HG02852 (cell line): Measurements from ENCODE around the gene XYLB.
"Not testable (repeated sequence)": the region's sequence is repeated elsewhere in the genome, so short reads cannot be mapped to it uniquely, and the experiment has no call there.

Source experiments
- ATAC-seq: cut with Tn5 transposase; IDR thresholded peaks from one replicate; pipeline ENCODE4 v1.9.1; 2021; ENCODE audit warnings: mild to moderate bottlenecking, moderate library complexity; ENCODE audit not compliant: unreplicated experiment

Gene XYLB

DNA sequence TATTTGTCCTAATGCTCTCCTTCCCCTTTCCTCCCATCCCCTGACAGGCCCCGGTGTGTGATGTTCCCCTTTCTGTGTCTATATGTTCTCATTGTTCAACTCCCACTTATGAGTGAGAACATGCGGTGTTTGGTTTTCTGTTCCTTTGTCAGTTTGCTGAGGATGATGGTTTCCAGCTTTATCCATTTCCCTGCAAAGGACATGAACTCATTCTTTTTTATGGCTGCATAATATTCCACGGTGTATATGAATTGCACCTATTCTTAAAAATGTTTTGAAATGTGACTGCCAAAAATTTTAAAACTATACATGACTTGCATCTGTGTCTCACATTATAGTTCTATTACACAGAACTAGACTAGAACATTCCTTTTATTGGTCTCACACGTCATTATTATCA is 25.9 kb upstream of the XYLB start:
- not testable (repeated sequence) for ATAC-seq

DNA sequence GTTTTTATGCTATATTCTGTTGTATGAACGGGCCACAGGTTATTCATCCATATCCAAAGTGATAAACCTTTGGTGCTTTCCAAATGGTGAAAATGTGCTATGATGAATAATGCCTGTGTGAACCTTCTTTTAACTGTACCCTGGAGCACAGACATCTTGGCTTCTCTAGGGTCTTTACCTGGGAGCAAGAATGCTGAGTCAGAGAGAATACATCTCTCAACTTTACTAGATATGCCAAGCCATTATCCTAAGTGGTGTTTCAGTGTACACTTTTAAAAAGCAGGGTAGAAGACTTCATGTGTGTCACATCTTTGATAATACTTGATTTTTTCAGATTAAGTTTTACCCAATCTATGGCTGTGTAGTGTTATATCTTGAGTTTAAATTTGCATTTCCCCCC is 23.5 kb upstream of the XYLB start:
- ATAC-seq, result no peak

- ATAC-seq, result no peak
These were observed 21.3 kb upstream of the XYLB start for GRCh38 chr3:38325256-38325655.

- no peak for ATAC-seq
These were observed 19.1 kb upstream of the XYLB start for GRCh38 chr3:38327335-38328009.

- ATAC-seq, result no peak
These were observed 15.1 kb upstream of the XYLB start for GRCh38 chr3:38331257-38332022.

GRCh38 chr3:38332201-38332600 is 14.4 kb upstream of the XYLB start:
- ATAC-seq, result no peak

DNA sequence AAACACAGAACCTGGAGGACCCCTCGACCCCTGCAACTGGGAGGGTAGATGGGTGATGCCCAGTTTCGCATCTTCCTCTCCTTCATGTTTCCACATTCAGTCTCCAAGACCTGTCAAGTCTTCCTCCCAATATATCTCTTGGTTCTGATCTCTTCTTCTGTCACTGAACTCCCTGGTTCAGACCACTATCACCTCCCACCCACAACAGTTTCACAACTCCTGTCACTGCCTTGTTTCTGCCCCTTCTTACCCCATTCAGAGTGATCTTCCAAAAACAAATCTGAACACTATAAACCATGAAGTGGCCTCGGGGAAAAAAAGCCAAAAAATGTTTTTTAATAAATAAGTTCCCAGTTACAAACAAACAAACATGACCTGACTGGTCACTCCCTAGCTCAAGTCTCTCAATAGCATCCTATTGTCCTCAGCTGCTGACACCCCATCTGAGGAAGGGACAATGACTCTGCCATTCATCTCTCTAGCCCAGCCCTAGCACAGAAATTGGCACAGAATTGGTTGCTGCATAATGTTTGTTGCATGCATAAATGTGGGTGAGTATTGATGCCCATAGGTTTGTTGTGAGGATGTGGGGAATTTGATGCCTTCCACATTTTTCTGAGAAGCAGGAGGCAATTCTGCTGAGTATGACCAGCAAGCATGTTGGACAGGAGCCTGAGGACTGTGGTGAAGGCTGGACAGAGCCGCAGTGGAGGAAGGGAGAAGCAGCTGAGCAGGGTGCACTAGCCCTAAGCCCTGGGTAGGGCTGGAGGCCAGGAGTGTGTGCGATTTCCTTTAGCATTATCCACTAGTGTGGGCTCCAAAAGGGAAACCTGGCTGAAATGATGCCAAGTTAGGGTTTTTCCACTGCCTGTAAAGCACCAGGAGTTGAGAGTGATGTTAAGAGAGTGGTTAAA is 12.2 kb upstream of the XYLB start:
- no peak for ATAC-seq

- no peak for ATAC-seq
These were observed 11.3 kb upstream of the XYLB start for GRCh38 chr3:38335263-38335662.

DNA sequence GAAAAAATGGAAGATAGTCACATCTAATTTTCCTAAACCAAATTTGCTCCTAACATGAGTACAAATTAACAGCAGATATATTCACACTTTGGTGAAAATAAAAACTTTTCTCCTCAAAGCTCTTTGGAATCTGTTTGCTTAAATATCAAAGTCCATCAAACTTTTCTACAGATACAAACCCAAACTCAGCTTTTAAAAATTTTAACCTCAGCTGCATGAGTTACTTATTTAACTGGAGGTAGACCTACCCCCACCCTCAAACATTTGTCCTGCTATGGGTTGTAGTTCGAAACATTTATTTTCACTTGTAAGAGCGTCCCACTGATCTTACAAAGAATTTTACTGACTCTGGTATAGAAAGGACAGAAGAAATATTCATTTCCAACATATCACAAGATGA is 8.9 kb upstream of the XYLB start:
- no peak for ATAC-seq

- no peak for ATAC-seq
These were observed 2.6 kb upstream of the XYLB start for GRCh38 chr3:38343797-38344594.

- ATAC-seq, result peak; percentile 25
These were observed 552 bp upstream of the XYLB start for GRCh38 chr3:38345879-38346586.

DNA sequence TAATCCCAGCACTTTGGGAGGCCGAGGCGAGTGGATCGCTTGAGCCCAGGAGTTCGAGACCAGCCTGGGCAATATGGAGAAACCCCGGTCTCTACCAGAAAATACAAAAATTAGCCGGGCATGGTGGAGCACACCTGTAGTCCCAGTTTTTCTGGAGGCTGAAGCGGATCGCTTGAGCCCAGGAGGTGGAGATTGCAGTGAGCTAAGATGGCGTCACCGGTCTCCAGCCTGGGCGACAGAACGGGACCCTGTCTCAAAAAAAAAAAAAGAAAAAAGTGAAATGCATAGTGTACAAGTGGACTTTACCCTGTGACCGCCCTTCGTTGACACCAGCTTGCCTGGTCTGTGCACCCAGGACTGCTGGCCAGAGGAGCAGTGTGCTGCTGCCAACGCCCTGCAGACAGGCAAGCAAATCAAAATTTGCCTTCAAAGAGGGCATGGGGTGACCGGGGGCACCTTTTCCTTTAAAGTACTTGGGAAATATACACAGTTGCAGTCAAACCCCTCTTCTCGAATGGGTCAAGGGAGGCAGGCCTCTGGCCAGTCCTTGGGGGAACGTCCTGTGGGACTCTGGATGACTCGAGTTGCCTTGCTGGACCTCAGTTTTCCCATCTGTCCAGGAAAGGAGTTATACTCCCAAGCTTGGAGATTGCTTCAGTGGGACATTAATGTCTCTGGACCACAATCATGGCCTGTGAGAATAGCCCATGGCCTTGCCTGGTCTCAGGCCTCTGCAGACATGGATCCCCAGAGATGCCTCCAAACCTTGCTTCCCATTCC is 1.0 kb downstream of the XYLB start:
- no peak for ATAC-seq

DNA sequence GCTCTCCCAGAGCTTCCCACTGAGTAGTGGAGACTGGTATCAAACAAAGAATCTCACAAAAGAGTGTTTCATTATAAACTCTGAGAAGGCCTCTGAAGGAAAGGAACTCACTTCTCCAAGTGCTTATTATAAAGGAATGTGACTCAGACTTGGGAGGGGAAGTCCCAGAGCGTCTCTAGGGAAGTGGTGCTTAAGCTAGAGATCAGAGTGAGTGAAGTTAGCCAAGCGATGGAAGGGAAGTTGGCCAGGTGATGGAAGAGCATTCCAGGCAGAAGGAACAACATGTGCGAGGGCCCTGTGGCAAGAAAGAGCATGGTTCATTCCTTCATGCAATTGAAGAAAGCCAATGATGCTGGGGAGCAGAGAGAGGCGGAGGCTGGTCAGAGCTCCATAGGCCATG is 2.3 kb downstream of the XYLB start:
- no peak for ATAC-seq

DNA sequence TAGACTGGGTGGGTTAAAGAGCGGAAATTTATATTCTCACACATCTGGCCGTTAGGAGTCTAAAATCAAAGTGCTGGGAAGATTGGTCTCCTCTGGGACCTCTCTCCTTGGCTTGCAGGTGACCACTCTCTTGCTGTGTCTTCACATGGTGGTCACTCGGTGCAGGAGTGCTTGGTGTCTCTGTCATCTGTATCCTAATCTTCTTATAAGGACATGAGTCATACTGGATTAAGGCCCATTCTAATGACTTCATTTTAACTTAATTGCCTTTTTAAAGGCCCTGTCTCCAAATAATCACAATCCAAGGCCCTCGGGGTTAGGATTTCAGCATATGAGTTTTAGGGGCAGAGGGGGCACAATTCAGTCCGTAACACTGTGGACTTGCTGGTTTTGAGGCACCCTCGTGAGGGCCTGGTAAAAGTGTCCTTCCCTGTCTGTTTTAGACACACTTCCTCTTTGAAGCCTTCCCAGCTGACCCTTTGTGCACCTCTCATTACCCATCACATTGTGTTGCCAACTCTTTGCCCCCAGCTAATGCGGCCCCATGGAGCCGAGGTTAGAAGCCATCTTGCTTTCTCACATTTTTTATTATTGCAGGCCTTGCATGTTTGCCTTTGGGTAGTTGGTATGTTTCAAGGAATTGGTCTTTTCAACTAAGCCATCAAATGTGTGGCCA is 3.2 kb downstream of the XYLB start:
- no peak for ATAC-seq

- no peak for ATAC-seq
These were observed 6.6 kb downstream of the XYLB start for GRCh38 chr3:38353151-38353550.

DNA sequence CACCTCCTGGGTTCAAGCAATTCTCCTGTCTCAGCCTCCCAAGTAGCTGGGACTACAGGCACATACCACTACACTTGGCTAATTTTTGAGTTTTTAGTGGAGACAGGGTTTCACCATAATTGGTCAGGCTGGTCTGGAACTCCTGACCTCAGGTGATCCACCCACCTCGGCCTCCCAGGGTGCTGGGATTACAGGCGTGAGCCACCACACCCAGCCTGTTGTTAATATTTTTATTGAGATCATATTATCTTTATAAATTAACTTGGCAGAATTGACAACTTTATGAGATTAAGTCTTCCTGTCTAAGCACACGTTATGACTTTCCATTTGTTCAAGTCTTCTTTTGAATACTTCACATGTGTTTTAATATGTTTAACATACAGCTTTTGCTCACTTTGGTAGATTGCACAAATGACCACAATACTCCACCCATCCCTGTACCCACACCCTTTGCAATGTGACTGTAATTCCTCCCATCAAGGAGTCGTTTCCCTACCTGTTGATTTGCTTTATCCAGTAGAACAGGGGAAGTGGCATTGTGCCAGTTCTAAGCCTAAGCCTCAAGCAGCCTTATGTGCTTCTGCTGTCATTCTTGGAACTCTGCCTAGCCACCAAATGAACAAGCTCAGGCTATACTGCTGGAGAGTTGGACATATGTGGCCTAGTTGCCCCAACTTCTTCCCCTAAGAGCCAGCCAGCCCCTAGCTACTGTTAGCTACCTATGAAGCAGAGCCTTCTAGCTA is 8.2 kb downstream of the XYLB start:
- no peak for ATAC-seq

GRCh38 chr3:38359038-38359437 is 12.5 kb downstream of the XYLB start:
- no peak for ATAC-seq

GRCh38 chr3:38360345-38360744 is 13.8 kb downstream of the XYLB start:
- ATAC-seq, result no peak
